ENCODE measurements around the gene REC114.
"Not testable (repeated sequence)": the region's sequence is repeated elsewhere in the genome, so short reads cannot be mapped to it uniquely, and the experiment has no call there.

The REC114 gene

DNA sequence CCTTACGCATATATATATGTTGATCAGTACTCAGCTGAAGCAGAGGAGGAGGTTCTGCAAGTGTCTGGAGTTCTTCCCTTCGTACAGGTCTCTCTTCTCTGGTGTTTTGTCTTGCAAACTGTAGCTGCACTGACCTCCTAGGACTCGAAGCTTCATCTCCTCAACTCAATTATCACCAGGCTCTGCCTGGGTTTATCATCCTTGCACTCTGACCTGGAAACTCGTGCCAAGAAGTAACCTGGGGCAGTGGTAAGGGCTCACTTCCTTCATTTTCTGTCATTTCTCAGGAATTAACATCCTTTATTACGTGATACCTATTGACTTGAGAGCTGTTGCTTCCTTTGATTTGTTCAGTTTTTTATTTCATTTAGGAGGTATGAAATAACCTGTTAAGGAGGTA is 14.4 kb downstream of the REC114 start:
- FAIRE-seq: no peak

GRCh38 chr15:73460662-73461061 is 17.7 kb downstream of the REC114 start:
- no peak for FAIRE-seq

DNA sequence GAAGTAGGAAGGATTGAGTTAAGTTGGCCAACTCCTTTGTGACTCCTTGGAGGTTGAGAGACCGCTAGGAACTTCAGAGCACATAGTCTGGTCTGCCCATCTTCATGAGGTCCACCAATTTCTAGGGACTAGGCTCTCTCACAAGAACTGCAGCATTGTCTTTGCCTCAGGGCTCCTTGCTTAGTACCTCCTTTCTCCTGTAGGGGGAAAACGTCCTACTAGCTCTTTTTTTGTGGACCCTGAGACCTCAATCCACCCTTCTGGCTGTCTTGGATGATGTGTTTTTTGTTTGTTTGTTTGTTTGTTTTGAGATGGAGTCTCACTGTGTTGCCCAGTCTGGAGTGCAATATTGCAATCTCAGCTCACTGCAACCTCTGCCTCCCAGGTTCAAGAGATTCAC is 21.6 kb downstream of the REC114 start:
- no peak for FAIRE-seq

- FAIRE-seq: no peak
These were observed 24.8 kb downstream of the REC114 start for GRCh38 chr15:73467758-73468157.

DNA sequence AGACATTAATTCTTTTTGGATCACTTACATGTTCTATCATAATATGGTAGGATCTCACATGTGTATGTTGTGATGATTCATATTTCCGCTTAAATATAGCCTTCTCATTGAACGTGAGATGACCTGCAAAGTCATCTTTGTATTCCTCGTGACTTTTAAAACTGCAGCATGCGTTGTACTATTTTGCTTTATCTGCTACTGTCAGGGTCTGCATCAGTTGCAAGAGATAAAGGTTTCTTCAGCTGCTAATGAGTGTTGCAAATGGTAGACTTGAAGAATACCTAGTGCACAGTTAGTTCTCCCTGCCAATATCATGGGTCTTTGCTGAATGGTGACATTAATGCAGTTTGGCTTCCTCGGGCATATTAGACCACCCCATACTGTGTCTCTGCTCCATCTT is 31.8 kb downstream of the REC114 start:
- FAIRE-seq: no peak

GRCh38 chr15:73476704-73477216 is 33.8 kb downstream of the REC114 start:
- FAIRE-seq: no peak

GRCh38 chr15:73480050-73480449 is 37.1 kb downstream of the REC114 start:
- FAIRE-seq: no peak

- FAIRE-seq: no peak
These were observed 39.2 kb downstream of the REC114 start for GRCh38 chr15:73482166-73482565.

DNA sequence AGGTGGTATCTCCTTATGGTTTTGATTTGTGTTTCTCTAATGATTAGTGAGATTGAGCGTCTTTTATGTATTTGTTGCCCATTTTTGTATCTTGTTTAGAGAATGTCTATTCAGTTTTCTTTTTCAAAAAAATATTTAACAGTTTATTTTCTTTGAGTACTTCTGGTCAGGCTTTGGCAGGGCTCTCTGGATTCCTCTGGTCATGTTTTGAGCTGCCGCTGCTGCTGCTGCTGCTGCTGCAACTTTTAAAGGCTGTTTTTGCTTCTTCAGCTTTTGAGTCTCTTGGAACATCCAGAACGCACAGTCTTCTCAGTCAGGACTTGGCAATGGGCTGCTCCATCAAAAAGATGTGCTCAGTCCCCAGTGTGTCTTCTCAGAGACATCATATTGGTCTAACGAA is 40.1 kb downstream of the REC114 start:
- FAIRE-seq: no peak

DNA sequence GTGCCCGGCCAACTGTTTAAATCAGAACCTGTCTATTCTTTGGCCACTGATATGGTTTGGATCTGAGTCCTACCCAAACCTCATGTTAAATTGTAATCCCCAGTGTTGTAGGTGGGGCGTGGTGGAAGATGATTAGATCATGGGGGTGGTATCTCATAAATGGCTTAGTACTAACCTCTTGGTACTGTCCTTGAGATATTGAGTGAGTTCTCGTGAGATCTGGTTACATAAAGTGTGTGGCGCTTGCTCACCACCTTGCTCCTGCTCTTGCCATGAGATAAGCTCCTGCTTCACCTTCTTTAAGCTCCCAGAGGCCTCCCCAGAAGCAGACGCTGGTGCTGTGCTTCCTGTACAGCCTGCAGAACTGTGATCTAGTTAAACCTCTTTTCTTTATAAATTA is 42.4 kb downstream of the REC114 start:
- FAIRE-seq: no peak

DNA sequence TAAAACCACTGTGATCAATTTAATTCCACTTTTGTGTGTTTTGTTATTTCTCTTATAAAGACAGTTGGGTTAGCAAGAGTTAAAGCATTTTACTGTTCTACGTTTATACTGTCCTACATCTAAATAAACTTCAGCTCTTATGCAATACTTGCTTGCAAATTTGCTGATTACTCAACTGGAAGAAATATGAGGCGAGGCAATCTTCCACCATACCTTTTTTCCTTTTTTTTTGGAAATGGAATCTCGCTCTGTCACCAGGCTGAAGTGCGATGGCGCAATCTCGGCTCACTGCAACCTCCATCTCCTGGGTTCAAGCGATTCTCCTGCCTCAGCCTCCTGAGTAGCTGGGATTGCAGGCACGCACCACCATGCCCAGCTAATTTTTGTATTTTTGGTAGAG is 42.9 kb downstream of the REC114 start:
- FAIRE-seq: not testable (repeated sequence)

- FAIRE-seq: no peak
These were observed 45.7 kb downstream of the REC114 start for GRCh38 chr15:73488698-73489097.

DNA sequence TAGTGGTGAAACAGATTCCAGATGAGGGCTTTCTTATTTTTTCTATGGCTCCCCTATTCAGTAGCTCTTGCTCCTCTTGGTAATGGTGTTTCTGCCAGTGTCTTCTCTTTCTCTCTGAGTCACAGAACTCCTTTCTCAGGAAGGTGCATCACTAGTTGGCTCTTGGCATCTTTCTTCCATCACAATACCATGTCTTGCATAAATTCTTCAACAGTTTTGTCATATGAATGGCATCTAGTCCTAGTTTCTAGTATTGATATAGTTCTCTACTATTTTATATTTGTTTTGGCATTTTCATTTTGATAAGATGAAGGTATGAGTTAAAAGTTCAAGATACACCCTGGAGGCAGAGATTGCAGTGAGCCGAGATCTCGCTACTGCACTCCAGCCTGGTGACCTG is 51.0 kb downstream of the REC114 start:
- no peak for FAIRE-seq

GRCh38 chr15:73495181-73495580 is 52.2 kb downstream of the REC114 start:
- no peak for FAIRE-seq

DNA sequence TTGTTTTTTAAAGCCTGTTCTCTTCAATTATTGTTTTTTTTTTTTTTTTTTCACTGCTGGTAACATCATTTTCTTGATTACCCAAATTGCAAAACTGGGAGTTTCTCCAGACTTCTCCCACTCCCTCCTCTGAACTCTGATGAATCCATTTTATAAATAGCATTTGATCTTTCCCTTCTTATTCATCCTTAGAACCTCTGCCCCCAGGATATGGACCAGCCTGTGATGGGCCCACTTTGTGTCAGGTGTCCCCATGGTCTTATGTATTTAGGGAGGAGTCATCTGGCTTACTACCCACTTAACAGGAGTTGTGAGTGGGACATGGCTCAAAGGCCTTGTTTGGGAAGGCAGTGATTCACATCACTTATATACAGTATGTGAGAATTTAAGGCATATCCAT is 57.7 kb downstream of the REC114 start:
- no peak for FAIRE-seq

DNA sequence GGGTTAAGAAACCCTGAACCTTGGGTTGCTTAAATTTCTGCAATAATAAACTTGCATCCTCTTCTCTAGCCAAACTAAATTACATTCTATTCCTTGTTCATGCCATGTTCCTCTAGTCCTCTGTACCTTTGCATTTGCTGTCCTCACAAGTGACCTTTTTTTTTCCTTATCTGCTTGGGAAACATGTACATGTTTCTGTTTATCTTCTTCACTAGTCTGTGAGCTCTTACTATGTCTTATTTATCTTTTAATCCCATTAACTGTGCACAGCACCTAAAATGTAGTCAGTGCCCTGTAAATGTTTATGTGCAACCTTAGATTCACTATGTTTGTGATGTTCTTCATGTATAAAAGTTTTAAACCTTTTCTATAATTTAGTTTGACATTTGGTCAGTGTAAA is 61.9 kb downstream of the REC114 start:
- FAIRE-seq: no peak

- FAIRE-seq: no peak
These were observed 72.6 kb downstream of the REC114 start for GRCh38 chr15:73515527-73515926.

DNA sequence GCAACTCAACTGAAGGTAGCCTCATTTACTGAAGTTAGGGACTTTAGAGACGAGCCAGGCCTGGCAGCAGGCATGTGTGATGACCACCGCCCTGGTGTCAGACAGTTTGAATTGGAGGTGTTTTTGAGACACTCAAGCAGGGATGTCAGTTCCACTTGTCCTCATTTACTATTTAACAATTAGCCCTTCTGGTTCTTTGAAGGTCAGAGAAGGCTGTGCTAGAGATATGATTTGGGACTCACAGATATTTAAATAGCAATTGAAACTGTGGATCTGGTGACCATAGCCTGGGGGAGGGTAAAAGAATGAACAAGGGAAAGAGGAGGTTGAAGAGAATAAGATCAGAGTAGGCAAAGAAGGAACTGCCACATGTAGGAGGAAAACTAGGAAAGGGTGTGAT is 74.6 kb downstream of the REC114 start:
- no peak for FAIRE-seq

GRCh38 chr15:73518180-73518862 is 75.4 kb downstream of the REC114 start:
- no peak for FAIRE-seq

GRCh38 chr15:73518876-73519733 is 76.1 kb downstream of the REC114 start:
- FAIRE-seq: no peak

- no peak for FAIRE-seq
These were observed 79.0 kb downstream of the REC114 start for GRCh38 chr15:73522011-73522410.

GRCh38 chr15:73524919-73525318 is 82.0 kb downstream of the REC114 start:
- no peak for FAIRE-seq

DNA sequence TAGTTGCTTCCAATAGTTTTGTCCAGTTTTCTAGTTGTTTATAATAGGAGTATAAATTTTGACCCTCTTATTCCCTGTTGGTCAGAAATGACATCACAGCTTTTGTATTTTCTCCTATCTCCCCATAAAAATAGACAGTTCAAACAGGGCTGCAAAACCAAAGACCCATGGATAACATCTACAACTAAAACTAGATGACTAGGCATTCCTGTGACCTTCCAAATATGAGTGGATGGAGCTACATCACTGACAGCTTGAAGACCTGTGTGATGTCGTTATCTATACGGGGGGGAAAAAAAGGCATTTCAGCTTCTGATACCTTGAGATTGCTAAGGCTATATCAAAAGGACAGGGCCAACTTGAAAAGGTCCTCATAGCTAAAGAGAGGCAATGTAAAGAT is 84.6 kb downstream of the REC114 start:
- no peak for FAIRE-seq

GRCh38 chr15:73530649-73531048 is 87.7 kb downstream of the REC114 start:
- FAIRE-seq: no peak

Data from islet of Langerhans (tissue), 1 donor.